Ishikawa (cell line): ENCODE results near the gene FNBP1L.

Experiments used
- CREB1 ChIP-seq: IDR thresholded peaks from 2 replicates; pipeline ENCODE4 v1.6.1; 2012; ENCODE audit warnings: low read depth
- NFIC ChIP-seq: IDR thresholded peaks from 2 replicates; pipeline ENCODE4 v1.6.1; 2012
- RAD21 ChIP-seq: IDR thresholded peaks from 2 replicates; pipeline ENCODE4 v1.6.1; 2012; ENCODE audit warnings: low read depth
- TAF1 ChIP-seq: IDR thresholded peaks from 2 replicates; pipeline ENCODE4 v1.6.1; 2012; ENCODE audit warnings: low read depth, mild to moderate bottlenecking
- TEAD4 ChIP-seq: IDR thresholded peaks from 2 replicates; pipeline ENCODE4 v1.6.1; 2012

- no peak for TF ChIP-seq NFIC
- no peak for TF ChIP-seq RAD21
- TF ChIP-seq CREB1, result no peak
- TF ChIP-seq TEAD4, result no peak
- no peak for TF ChIP-seq TAF1
Measured at GRCh38 chr1:93501829-93502369, 54.0 kb downstream of the FNBP1L start.
